Esophagus squamous epithelium (tissue), 5 donors: Measurements from ENCODE around the gene CPED1. TPM values are rescaled to one million over a fixed set of nuclear protein-coding genes. Genes with fewer than 3 reads are reported as not detected.

ENCODE experiments used
- DNase-seq: peaks from one replicate; lab custom pipeline; 2025; lab: John Stamatoyannopoulos, UW
- H3K27ac ChIP-seq, 4 donors: fragments of 200-600 bp; sonication (generic); one replicate each; pipeline ENCODE4 v1.5.1; 2016 to 2019; ENCODE audit warnings: mild to moderate bottlenecking in 1 of 4
- H3K27me3 ChIP-seq, 4 donors: fragments of 200-600 bp; sonication (generic); 1 replicate in 3 of 4; 2 replicates in 1 of 4; pipeline versions ENCODE4 v1.5.1 to v1.6.0; 2017 to 2021; ENCODE audit warnings: antibody characterized with exemption in 1 of 4
- H3K36me3 ChIP-seq, 3 donors: fragments of 200-600 bp; sonication (generic); one replicate each; pipeline ENCODE4 v1.5.1; 2016 to 2019
- H3K4me1 ChIP-seq, 3 donors: fragments of 200-600 bp; sonication (generic); one replicate each; pipeline ENCODE4 v1.5.1; 2017 to 2019
- H3K4me3 ChIP-seq, 4 donors: fragments of 200-600 bp; sonication (generic); 1 replicate in 3 of 4; 2 replicates in 1 of 4; pipeline ENCODE4 v1.5.1; 2016 to 2019; ENCODE audit warnings: mild to moderate bottlenecking in 2 of 4, moderate library complexity in 1 of 4
- H3K9me3 ChIP-seq, 3 donors: fragments of 200-600 bp; sonication (generic); one replicate each; pipeline ENCODE4 v1.5.1; 2016 to 2019
- POLR2A ChIP-seq, 4 donors: fragments of 450-650 bp; IDR thresholded peaks; one replicate each; pipeline ENCODE4 v1.6.1; 2017; ENCODE audit warnings: antibody characterized with exemption in 4 of 4, mild to moderate bottlenecking in 4 of 4, moderate library complexity in 3 of 4
- WGBS, 2 donors: methylation state at CpG; one replicate each; pipeline ENCODE4 v1.1.5; 2018; 5-methylcytosine and 5-hydroxymethylcytosine counted together
- intact Hi-C: fragments of 100-400 bp; cut with DNase I; formaldehyde crosslinking; loops from one replicate; pipeline ENCODE4 v1.15.0; 2022
- total RNA-seq, 4 donors: library from RNA; depleted of rRNA; stranded (reverse); fragments of >200 nt; gene quantifications; one replicate each; pipeline ENCODE4 v1.1.0, GENCODE V29; 2016
- TF ChIP-seq, protein P1 (sequence below), 6 experiments: fragments of 450-650 bp in 4 of 6; fragments of 200-600 bp in 2 of 6; sonication (generic) in 2 of 6; IDR thresholded peaks; one replicate each; pipeline ENCODE4 v1.5.1; 2016 to 2019; ENCODE audit warnings: antibody characterized with exemption in 6 of 6, mild to moderate bottlenecking in 4 of 6, moderate library complexity in 4 of 6
- donor health status: DM: yes; HTN: yes; CAD: no.

CPED1 gene
- total RNA-seq, 4 donors from 2014 or later = 0.61 to 6.3 (median 2.3) TPM

GRCh38 chr7:121097577-121097976, 109.1 kb downstream of the CPED1 start:
- Histone ChIP-seq H3K4me3 (no peak overlapping the region), H3K36me3 (no peaks in the 10 kb centered on the region), H3K4me1 (no peaks in the 10 kb centered on the region), H3K27me3 (no peaks in the 10 kb centered on the region), H3K27ac (no peak overlapping the region), H3K9me3 (no peaks in the 10 kb centered on the region)
- 66 to 71% methylated on average over 4 of the region's 4 CpGs for WGBS, 2 donors
- no peak for TF ChIP-seq POLR2A (IDR thresholded peaks at IDR 0.05)
- TF ChIP-seq, protein P1, sequence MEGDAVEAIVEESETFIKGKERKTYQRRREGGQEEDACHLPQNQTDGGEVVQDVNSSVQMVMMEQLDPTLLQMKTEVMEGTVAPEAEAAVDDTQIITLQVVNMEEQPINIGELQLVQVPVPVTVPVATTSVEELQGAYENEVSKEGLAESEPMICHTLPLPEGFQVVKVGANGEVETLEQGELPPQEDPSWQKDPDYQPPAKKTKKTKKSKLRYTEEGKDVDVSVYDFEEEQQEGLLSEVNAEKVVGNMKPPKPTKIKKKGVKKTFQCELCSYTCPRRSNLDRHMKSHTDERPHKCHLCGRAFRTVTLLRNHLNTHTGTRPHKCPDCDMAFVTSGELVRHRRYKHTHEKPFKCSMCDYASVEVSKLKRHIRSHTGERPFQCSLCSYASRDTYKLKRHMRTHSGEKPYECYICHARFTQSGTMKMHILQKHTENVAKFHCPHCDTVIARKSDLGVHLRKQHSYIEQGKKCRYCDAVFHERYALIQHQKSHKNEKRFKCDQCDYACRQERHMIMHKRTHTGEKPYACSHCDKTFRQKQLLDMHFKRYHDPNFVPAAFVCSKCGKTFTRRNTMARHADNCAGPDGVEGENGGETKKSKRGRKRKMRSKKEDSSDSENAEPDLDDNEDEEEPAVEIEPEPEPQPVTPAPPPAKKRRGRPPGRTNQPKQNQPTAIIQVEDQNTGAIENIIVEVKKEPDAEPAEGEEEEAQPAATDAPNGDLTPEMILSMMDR (IDR thresholded peaks at IDR 0.05) = no peak
- DNase-seq = no peak
- intact Hi-C loops = no loop called here

GRCh38 chr7:121099572-121099971, 111.1 kb downstream of the CPED1 start:
- no peaks in the 10 kb centered on the region for H3K36me3 ChIP-seq
- H3K9me3 ChIP-seq = no peaks in the 10 kb centered on the region
- intact Hi-C loops = no loop called here
- 83 to 88% methylated on average over 8 of the region's 8 CpGs for WGBS, 2 donors
- no peak overlapping the region for H3K4me3 ChIP-seq
- no peaks in the 10 kb centered on the region for H3K27me3 ChIP-seq
- no peak for DNase-seq
- TF ChIP-seq POLR2A (IDR thresholded peaks at IDR 0.05) = no peak
- TF ChIP-seq, protein P1 (IDR thresholded peaks at IDR 0.05) = no peak
- no peaks in the 10 kb centered on the region for H3K4me1 ChIP-seq
- no peak overlapping the region for H3K27ac ChIP-seq

DNA sequence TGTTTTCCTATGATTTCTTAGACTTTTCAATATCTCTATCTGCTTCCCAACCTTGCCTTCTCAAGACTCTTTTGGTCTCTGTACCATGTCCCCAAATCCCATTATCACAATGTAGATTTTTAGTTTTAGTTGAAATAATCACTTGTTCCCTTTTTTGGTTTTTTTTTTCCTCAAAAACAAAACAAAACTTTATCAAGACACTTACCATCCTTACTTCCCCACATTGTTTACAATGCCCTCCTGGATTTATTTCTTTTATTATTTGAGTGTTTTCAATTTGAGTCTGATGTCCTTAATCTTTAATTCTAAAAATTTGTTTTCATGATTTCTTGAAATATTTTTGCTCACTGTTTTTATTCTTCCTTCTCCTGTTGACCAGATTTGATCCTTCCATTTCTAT, 112.6 kb downstream of the CPED1 start:
- no peak for TF ChIP-seq POLR2A (IDR thresholded peaks at IDR 0.05)
- TF ChIP-seq, protein P1 (IDR thresholded peaks at IDR 0.05) = no peak
- H3K27me3 ChIP-seq = no peaks in the 10 kb centered on the region
- H3K4me1 ChIP-seq = no peaks in the 10 kb centered on the region
- H3K27ac ChIP-seq = no peak overlapping the region
- H3K4me3 ChIP-seq = no peak overlapping the region
- H3K9me3 ChIP-seq = no peaks in the 10 kb centered on the region
- intact Hi-C loops = no loop called here
- DNase-seq = no peak
- H3K36me3 ChIP-seq = no peaks in the 10 kb centered on the region

DNA sequence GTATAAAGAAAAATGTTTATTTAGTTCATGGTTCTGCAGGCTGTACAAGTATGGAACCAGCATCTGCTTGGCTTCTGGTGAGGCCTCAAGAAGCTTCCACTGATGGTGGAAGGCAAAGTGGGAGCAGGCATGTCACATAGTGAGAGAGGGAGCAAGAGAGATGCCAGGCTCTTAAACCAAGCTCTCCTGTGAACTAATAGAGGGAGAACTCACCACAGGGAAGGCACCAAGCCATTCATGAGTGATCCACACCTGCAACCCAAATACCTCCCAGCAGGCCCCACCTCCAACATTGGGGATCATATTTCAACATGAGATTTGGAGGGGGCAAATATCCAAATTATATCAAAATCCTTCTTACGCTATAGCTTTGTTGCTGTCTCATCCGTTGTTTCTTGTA, 113.1 kb downstream of the CPED1 start:
- Histone ChIP-seq H3K27me3 (no peaks in the 10 kb centered on the region), H3K4me1 (no peaks in the 10 kb centered on the region), H3K27ac (no peak overlapping the region), H3K9me3 (no peaks in the 10 kb centered on the region), H3K4me3 (no peak overlapping the region), H3K36me3 (no peaks in the 10 kb centered on the region)
- no peak for DNase-seq
- WGBS, 2 donors = 95 to 96% methylated on average over 2 of the region's 2 CpGs
- intact Hi-C loops = no loop called here
- TF ChIP-seq, protein P1 (IDR thresholded peaks at IDR 0.05) = no peak
- TF ChIP-seq POLR2A (IDR thresholded peaks at IDR 0.05) = no peak

GRCh38 chr7:121102619-121103018, 114.1 kb downstream of the CPED1 start:
- Histone ChIP-seq H3K36me3 (no peaks in the 10 kb centered on the region), H3K27ac (no peak overlapping the region), H3K4me3 (no peak overlapping the region), H3K27me3 (no peaks in the 10 kb centered on the region), H3K9me3 (no peaks in the 10 kb centered on the region), H3K4me1 (no peaks in the 10 kb centered on the region)
- WGBS, 2 donors = 38 to 46% methylated on average over 2 of the region's 2 CpGs
- DNase-seq = no peak
- TF ChIP-seq, protein P1 (IDR thresholded peaks at IDR 0.05) = no peak
- no peak for TF ChIP-seq POLR2A (IDR thresholded peaks at IDR 0.05)
- intact Hi-C loops = no loop called here
